SK-N-SH (cell line): ENCODE results near the gene NOL6. TPM values are rescaled to one million over a fixed set of nuclear protein-coding genes. Genes with fewer than 3 reads are reported as not detected.

ENCODE experiments used
- CTCF ChIA-PET: fragments of 300-600, 350-600 bp; formaldehyde crosslinking; extraction: SDS; loops from one replicate; lab custom pipeline; 2021; lab: Yijun Ruan, JAX
- POLR2A ChIA-PET: fragments of 350-600 bp; sonication (Branson Sonifier 250); formaldehyde crosslinking; extraction: SDS; loops from one replicate; lab custom pipeline; 2020; ENCODE audit warnings: antibody characterized with exemption, inconsistent platforms; lab: Yijun Ruan, JAX
- DNase-seq: peaks from one replicate; pipeline ENCODE4 v3.0.0; 2012
- H2AFZ ChIP-seq: fragments of 200-600 bp; sonication (generic); 2 replicates; pipeline ENCODE4 v1.8.1; 2016; ENCODE audit warnings: antibody characterized with exemption, mild to moderate bottlenecking, low read depth
- H3F3A ChIP-seq: fragments of 200-600 bp; sonication (generic); replicated peaks from 2 replicates; pipeline ENCODE3; 2016; ENCODE audit warnings: antibody characterized with exemption, mild to moderate bottlenecking; ENCODE audit not compliant: insufficient read depth
- H3K27ac ChIP-seq, 2 experiments: fragments of 200-500 bp in 1 of 2; fragments of 200-600 bp in 1 of 2; sonication (Bioruptor generic) in 1 of 2; sonication (generic), shearing (Covaris generic) in 1 of 2; 2 replicates each; pipeline versions ENCODE4 v1.5.1 to v1.6.1; 2014 to 2016; ENCODE audit warnings: low read depth in 2 of 2, inconsistent platforms in 1 of 2, low read length in 1 of 2, mild to moderate bottlenecking in 1 of 2, mixed read lengths in 1 of 2
- H3K27me3 ChIP-seq: fragments of 200-600 bp; sonication (generic), shearing (Covaris generic); 2 replicates; pipeline ENCODE4 v1.6.1; 2016; ENCODE audit warnings: mixed run types; ENCODE audit not compliant: insufficient read depth
- H3K36me3 ChIP-seq, 2 experiments: fragments of 200-500 bp in 1 of 2; fragments of 200-600 bp in 1 of 2; sonication (Bioruptor generic) in 1 of 2; sonication (generic) in 1 of 2; replicated peaks in 1 of 2; 2 replicates each; pipeline versions ENCODE3 to v1.5.1; 2014 to 2016; ENCODE audit warnings: low read length in 1 of 2, mild to moderate bottlenecking in 1 of 2; ENCODE audit not compliant: insufficient read depth in 2 of 2, control insufficient read depth in 1 of 2
- H3K4me1 ChIP-seq, 2 experiments: fragments of 200-500 bp in 1 of 2; fragments of 200-600 bp in 1 of 2; sonication (Bioruptor generic) in 1 of 2; sonication (generic), shearing (Covaris generic) in 1 of 2; 2 replicates each; pipeline versions ENCODE4 v1.5.1 to v1.6.1; 2014 to 2016; ENCODE audit warnings: low read depth in 1 of 2, low read length in 1 of 2, mixed run types in 1 of 2; ENCODE audit not compliant: insufficient read depth in 2 of 2, control insufficient read depth in 1 of 2
- H3K4me2 ChIP-seq: fragments of 200-600 bp; sonication (generic), shearing (Covaris generic); 2 replicates; pipeline ENCODE4 v1.6.1; 2017; ENCODE audit warnings: mixed run types
- H3K4me3 ChIP-seq, 2 experiments: fragments of 200-500 bp in 1 of 2; fragments of 200-600 bp in 1 of 2; sonication (Bioruptor generic) in 1 of 2; sonication (generic), shearing (Covaris generic) in 1 of 2; 2 replicates each; pipeline versions ENCODE4 v1.5.1 to v1.8.1; 2014 to 2016; ENCODE audit warnings: low read depth in 2 of 2, inconsistent platforms in 1 of 2, low read length in 1 of 2, mild to moderate bottlenecking in 1 of 2, mixed read lengths in 1 of 2, moderate library complexity in 1 of 2
- H3K79me2 ChIP-seq: fragments of 200-600 bp; sonication (generic); 2 replicates; pipeline ENCODE4 v1.8.1; 2017; ENCODE audit warnings: mild to moderate bottlenecking; ENCODE audit not compliant: insufficient read depth
- H3K9ac ChIP-seq: fragments of 200-600 bp; sonication (generic); 2 replicates; pipeline ENCODE4 v1.6.1; 2017; ENCODE audit warnings: mixed run types
- H3K9me2 ChIP-seq: fragments of 200-600 bp; sonication (generic); 2 replicates; pipeline ENCODE4 v1.6.1; 2017; ENCODE audit warnings: mixed run types
- H3K9me3 ChIP-seq: fragments of 200-600 bp; sonication (generic); 2 replicates; pipeline ENCODE4 v1.6.1; 2017; ENCODE audit warnings: mixed run types, mild to moderate bottlenecking, moderate library complexity
- H4K20me1 ChIP-seq: fragments of 200-600 bp; sonication (generic); 2 replicates; pipeline ENCODE4 v1.6.1; 2017; ENCODE audit warnings: mild to moderate bottlenecking, mixed run types; ENCODE audit not compliant: insufficient read depth
- CTCF ChIP-seq: fragments of 200-600 bp; sonication (generic); IDR thresholded peaks from 2 replicates; pipeline ENCODE4 v1.6.1; 2017; ENCODE audit warnings: antibody characterized with exemption, mild to moderate bottlenecking, moderate library complexity
- FOSL2 ChIP-seq: IDR thresholded peaks from 2 replicates; pipeline ENCODE4 v1.4.0; 2012; ENCODE audit warnings: low read depth, mild to moderate bottlenecking, moderate library complexity, borderline replicate concordance
- NFIC ChIP-seq: IDR thresholded peaks from 2 replicates; pipeline ENCODE4 v1.4.0; 2012; ENCODE audit warnings: borderline replicate concordance
- PBX3 ChIP-seq: IDR thresholded peaks from 2 replicates; pipeline ENCODE4; 2012
- RAD21 ChIP-seq: IDR thresholded peaks from 2 replicates; pipeline ENCODE4 v1.6.1; 2012; ENCODE audit warnings: mild to moderate bottlenecking, low read length
- SMC3 ChIP-seq: IDR thresholded peaks from 2 replicates; pipeline ENCODE4 v1.6.1; 2012; ENCODE audit warnings: low read depth, low read length, improper control_type of control experiment
- USF2 ChIP-seq: fragments of 150-350 bp; IDR thresholded peaks from 2 replicates; pipeline ENCODE4 v1.6.1; 2017; ENCODE audit warnings: antibody characterized with exemption, low read length, low read depth, borderline replicate concordance
- WGBS: methylation state at CpG from one replicate; pipeline ENCODE4 v1.1.6; 2017; ENCODE audit warnings: low lambda C conversion rate; 5-methylcytosine and 5-hydroxymethylcytosine counted together
- polyA plus RNA-seq, 3 experiments: library from polyadenylated mRNA; depleted of rRNA; stranded (reverse); fragments of >200 nt; gene quantifications; 2 replicates each; pipeline ENCODE4 v1.2.3, GENCODE V29; 2012

Gene NOL6
- polyA plus RNA-seq, 1 of the 3 experiments (the other 2 are of a cell fraction): 52.2 TPM

- WGBS: 16% methylated on average over 12 of the region's 50 CpGs
- CTCF ChIA-PET: interaction anchor here (0.6 to 10.1 kb wide), 10 partner anchors 9 to 274 kb away, joined by 3 to 135 read pairs (median 6); no protein-coding TSS in a partner anchor
These were observed 26.6 kb downstream of the NOL6 start, which contains the start of gene AQP3 for GRCh38 chr9:33446946-33447798. TSS of gene AQP3 (minus strand) at chr9:33447593. CDS start at chr9:33447530, 63 bp downstream.

More at GRCh38 chr9:33446946-33447798, 26.6 kb downstream of the NOL6 start, which contains the start of gene AQP3:
- H3F3A ChIP-seq: no peaks in the 10 kb centered on the region
- H3K27me3 ChIP-seq: no peaks in the 10 kb centered on the region; the same call in 1 of the 2 replicates
- no peak within 1 kb of the TSS for H3K27ac ChIP-seq
- peak; percentile 88 for DNase-seq
- H3K79me2 ChIP-seq: no peaks in the 10 kb centered on the region
- no peaks in the 10 kb centered on the region for H3K9me3 ChIP-seq
- H3K9me2 ChIP-seq: no peaks in the 10 kb centered on the region
- no peak within 1 kb of the TSS for H3K9ac ChIP-seq
- peak within 1 kb of the TSS; percentile 37 to 48 for H3K4me3 ChIP-seq
- H4K20me1 ChIP-seq: no peaks in the 10 kb centered on the region
- TF ChIP-seq NFIC: no peak
- TF ChIP-seq SMC3: no peak
- TF ChIP-seq RAD21: 0 out of 2 replicates have a peak, but pooled peaks have one; percentile 6
- no peak for TF ChIP-seq USF2
- peak; percentile 73 for TF ChIP-seq PBX3
- peak; percentile 25; the same call in 1 of the 2 replicates for TF ChIP-seq FOSL2
- TF ChIP-seq CTCF: peak; percentile 15; the same call in 1 of the 2 replicates
- H2AFZ ChIP-seq: peak within 1 kb of the TSS; percentile 95
- POLR2A ChIA-PET: interaction anchor here (0.6 kb wide), 2 partner anchors 10 to 131 kb away, joined by 3 to 6 read pairs; no protein-coding TSS in a partner anchor
- peak within 1 kb of the TSS; percentile 82 for H3K4me2 ChIP-seq
- peaks cover 0 to 17% of the 10 kb centered on the region in 2 experiments; a peak in 1 of 4 replicates for H3K4me1 ChIP-seq
- no peaks in the 10 kb centered on the region for H3K36me3 ChIP-seq
